GM23338 (cell line): ENCODE measurements around the gene VWC2. TPM values are rescaled to one million over a fixed set of nuclear protein-coding genes. Genes with fewer than 3 reads are reported as not detected.

Experiments
- ATAC-seq: fragments of 200-7000 bp; cut with Tn5 transposase; 3 replicates; pipeline ENCODE4 v1.9.1; 2020
- DNase-seq: peaks from one replicate; pipeline ENCODE4 v3.0.0-alpha.2; 2015; ENCODE audit warnings: low spot score
- H2AFZ ChIP-seq: fragments of 200-600 bp; sonication (generic); 2 replicates; pipeline ENCODE4 v1.8.0; 2016; ENCODE audit warnings: antibody characterized with exemption, mild to moderate bottlenecking, moderate library complexity
- H3F3A ChIP-seq: fragments of 200-600 bp; sonication (generic); replicated peaks from 2 replicates; pipeline ENCODE4 v1.8.0; 2017; ENCODE audit warnings: antibody characterized with exemption, mixed run types, low read depth
- H3K27ac ChIP-seq: fragments of 200-600 bp; sonication (generic); 2 replicates; pipeline ENCODE4 v1.6.1; 2016; ENCODE audit warnings: low read depth
- H3K27me3 ChIP-seq: fragments of 200-600 bp; sonication (generic); 2 replicates; pipeline ENCODE4 v1.8.0; 2016; ENCODE audit warnings: mild to moderate bottlenecking, mixed run types, moderate library complexity; ENCODE audit not compliant: insufficient read depth
- H3K36me3 ChIP-seq: fragments of 200-600 bp; sonication (generic); 2 replicates; pipeline ENCODE4 v1.8.0; 2016; ENCODE audit warnings: mild to moderate bottlenecking; ENCODE audit not compliant: insufficient read depth
- H3K4me1 ChIP-seq: fragments of 200-600 bp; sonication (generic); 2 replicates; pipeline ENCODE4 v1.8.0; 2016; ENCODE audit warnings: mild to moderate bottlenecking, moderate library complexity; ENCODE audit not compliant: insufficient read depth
- H3K4me2 ChIP-seq: fragments of 200-600 bp; sonication (generic); 2 replicates; pipeline ENCODE4 v1.7.1; 2017; ENCODE audit warnings: mixed run types
- H3K4me3 ChIP-seq: fragments of 200-600 bp; sonication (generic); 2 replicates; pipeline ENCODE4 v1.6.1; 2016; ENCODE audit warnings: mixed run types
- H3K79me2 ChIP-seq: fragments of 200-600 bp; sonication (generic); replicated peaks from 2 replicates; pipeline ENCODE4 v1.8.0; 2017; ENCODE audit warnings: mild to moderate bottlenecking; ENCODE audit not compliant: insufficient read depth
- H3K9me2 ChIP-seq: fragments of 200-600 bp; sonication (generic); 2 replicates; pipeline ENCODE4 v1.8.0; 2017; ENCODE audit not compliant: insufficient read depth
- H4K20me1 ChIP-seq: fragments of 200-600 bp; sonication (generic); replicated peaks from 2 replicates; pipeline ENCODE4 v1.8.0; 2017; ENCODE audit warnings: mild to moderate bottlenecking; ENCODE audit not compliant: insufficient read depth
- H3K27ac Mint-ChIP-seq: 2 replicates; pipeline ENCODE4 v1.8.0; 2020; ENCODE audit warnings: inconsistent platforms, mild to moderate bottlenecking, moderate library complexity, mixed read lengths
- H3K27me3 Mint-ChIP-seq: 3 replicates; pipeline ENCODE4 v1.8.0; 2022; ENCODE audit warnings: low read depth, mild to moderate bottlenecking, moderate library complexity, mixed read lengths, inconsistent platforms; ENCODE audit not compliant: insufficient read depth, poor library complexity
- H3K36me3 Mint-ChIP-seq: 3 replicates; pipeline ENCODE4 v1.8.0; 2021; ENCODE audit warnings: low read depth, mild to moderate bottlenecking, inconsistent platforms, moderate library complexity, mixed read lengths
- H3K4me1 Mint-ChIP-seq: 3 replicates; pipeline ENCODE4 v1.8.0; 2020; ENCODE audit warnings: mild to moderate bottlenecking, inconsistent platforms, mixed read lengths
- H3K4me3 Mint-ChIP-seq: 3 replicates; pipeline ENCODE4 v1.8.0; 2021; ENCODE audit warnings: moderate library complexity, mild to moderate bottlenecking, inconsistent platforms, mixed read lengths
- H3K9me3 Mint-ChIP-seq: 3 replicates; pipeline ENCODE4 v1.8.0; 2020; ENCODE audit warnings: moderate library complexity, mild to moderate bottlenecking, inconsistent platforms, mixed read lengths
- EZH2 ChIP-seq: fragments of 200-600 bp; sonication (generic); IDR thresholded peaks from one replicate; pipeline ENCODE4 v1.8.0; 2017; ENCODE audit warnings: antibody characterized with exemption, mild to moderate bottlenecking, low read depth; ENCODE audit not compliant: unreplicated experiment
- POLR2AphosphoS5 ChIP-seq: IDR thresholded peaks from 2 replicates; pipeline ENCODE4 v1.6.1; 2016; ENCODE audit warnings: antibody characterized with exemption, low read depth
- STAT1 ChIP-seq: IDR thresholded peaks from one replicate; pipeline ENCODE4 v1.6.1; 2016; ENCODE audit warnings: antibody characterized with exemption; ENCODE audit not compliant: unreplicated experiment
- ZNF114 ChIP-seq: fragments of 250-450 bp; sonication (Bioruptor Pico); IDR thresholded peaks from 2 replicates; pipeline ENCODE4 v1.5.0; 2020; ENCODE audit warnings: mild to moderate bottlenecking, moderate library complexity
- polyA plus RNA-seq: library from polyadenylated mRNA; unstranded; fragments of >200 nt; fragmentation: Nextera tagmentation; extraction: Ambion mirVana; gene quantifications from 2 replicates; pipeline ENCODE4 v1.2.1, GENCODE V29; 2016
- total RNA-seq: library from RNA; depleted of rRNA; stranded (reverse); fragments of >200 nt; shearing (Covaris generic); gene quantifications from 2 replicates; pipeline ENCODE4 v1.2.3, GENCODE V29; 2014
- TF ChIP-seq, protein P1 (sequence below), 2 experiments: fragments of 200-600 bp in 1 of 2; sonication (generic) in 1 of 2; conservative IDR thresholded peaks; 2 replicates each; pipeline versions ENCODE4 v1.5.1 to v1.6.1; 2016 to 2017; ENCODE audit warnings: antibody characterized with exemption in 2 of 2, low read depth in 2 of 2, mild to moderate bottlenecking in 2 of 2, moderate library complexity in 1 of 2
- TF ChIP-seq, protein P2 (sequence below): fragments of 250-450 bp; sonication (Bioruptor Pico); IDR thresholded peaks from 2 replicates; pipeline ENCODE4 v1.5.0; 2020; ENCODE audit warnings: mild to moderate bottlenecking, moderate library complexity

VWC2 gene
- total and polyA plus RNA-seq, 2 experiments from 2014 or later: 0.15 to 0.45 TPM

DNA sequence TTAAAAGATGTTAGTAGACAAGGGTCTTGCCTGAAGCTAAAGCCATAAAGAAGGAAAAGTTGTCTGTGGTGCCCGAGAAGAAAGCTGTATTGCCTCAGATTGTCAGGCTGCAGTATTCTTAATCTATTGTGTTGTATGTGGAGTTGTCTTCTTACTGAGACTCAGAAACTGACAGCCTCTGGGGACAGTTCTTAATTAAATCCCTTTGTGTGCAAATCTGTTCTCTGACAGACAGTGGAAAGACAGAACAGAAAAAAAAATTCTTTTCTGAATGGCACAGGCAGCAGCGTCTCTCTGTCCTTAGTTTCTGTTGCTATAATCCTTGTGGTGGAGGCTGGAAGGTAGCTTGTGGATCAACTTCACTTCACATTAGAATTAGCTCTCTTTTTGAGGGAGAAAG is 16.8 kb downstream of the VWC2 start:
- 0 out of 2 replicates have a peak overlapping the region, but pooled peaks have one; percentile 30 for H3K4me2 ChIP-seq
- Mint-ChIP-seq H3K4me3 (no peak overlapping the region), H3K36me3 (peaks cover 3% of the 10 kb centered on the region; the same call in 2 of the 3 replicates), H3K4me1 (peaks cover 18% of the 10 kb centered on the region), H3K27ac (no peak overlapping the region), H3K9me3 (no peaks in the 10 kb centered on the region; the same call in 2 of the 3 replicates), H3K27me3 (no peaks in the 10 kb centered on the region)
- H3K36me3 ChIP-seq: no peaks in the 10 kb centered on the region
- no peaks in the 10 kb centered on the region for H3K27me3 ChIP-seq
- no peaks in the 10 kb centered on the region for H3K79me2 ChIP-seq
- no peak for TF ChIP-seq POLR2AphosphoS5
- no peak overlapping the region for H3K4me3 ChIP-seq
- H3F3A ChIP-seq: no peaks in the 10 kb centered on the region
- H3K27ac ChIP-seq: no peak overlapping the region
- no peaks in the 10 kb centered on the region for H4K20me1 ChIP-seq
- 0 out of 2 replicates have a peak, but pooled peaks cover 5% of the 10 kb centered on the region for H3K9me2 ChIP-seq
- peak overlapping the region; percentile 23; the same call in 1 of the 2 replicates for H2AFZ ChIP-seq
- ATAC-seq (no peak), DNase-seq (no peak)
- peaks cover 13% of the 10 kb centered on the region for H3K4me1 ChIP-seq

DNA sequence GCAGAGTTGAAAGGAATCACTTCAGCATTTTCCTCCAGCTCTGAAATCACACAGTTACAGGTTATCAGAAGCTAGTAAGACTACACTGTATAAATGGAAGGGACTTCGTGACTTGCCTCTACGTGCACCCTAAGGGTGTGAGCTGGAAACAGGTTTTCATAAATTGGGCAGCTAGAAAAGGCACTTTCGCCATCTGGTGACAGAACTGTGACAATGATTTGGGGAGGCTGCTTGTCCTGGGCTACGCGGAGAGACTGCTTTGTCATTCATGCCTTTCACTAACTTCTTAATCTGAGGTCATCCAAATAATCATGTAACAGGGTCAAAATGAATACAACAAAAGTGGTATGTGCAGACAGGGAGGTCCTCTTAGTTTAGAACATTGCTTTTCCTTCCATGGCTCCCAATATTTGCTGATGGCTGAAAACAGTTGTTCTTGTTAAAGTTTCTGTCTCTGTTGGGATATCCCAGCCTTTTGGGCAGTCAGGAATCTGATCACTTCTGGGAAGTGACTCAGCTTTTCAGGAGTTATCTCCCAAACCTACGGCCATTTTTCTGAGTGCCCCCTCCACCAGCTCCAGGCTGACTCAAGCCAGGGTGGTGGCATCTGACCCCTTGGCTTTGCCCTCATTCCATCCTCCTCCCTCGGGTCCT is 17.8 kb downstream of the VWC2 start:
- no peak overlapping the region for H3K4me3 Mint-ChIP-seq
- no peaks in the 10 kb centered on the region for H3K36me3 ChIP-seq
- peaks cover 18% of the 10 kb centered on the region for H3K4me1 Mint-ChIP-seq
- 0 out of 2 replicates have a peak overlapping the region, but pooled peaks have one; percentile 7 for H3K4me2 ChIP-seq
- no peaks in the 10 kb centered on the region; the same call in 2 of the 3 replicates for H3K9me3 Mint-ChIP-seq
- peaks cover 13% of the 10 kb centered on the region for H3K4me1 ChIP-seq
- no peaks in the 10 kb centered on the region for H3K79me2 ChIP-seq
- H3K4me3 ChIP-seq: no peak overlapping the region
- peak overlapping the region; percentile 65; the same call in 1 of the 2 replicates for H3K27ac Mint-ChIP-seq
- 0 out of 2 replicates have a peak, but pooled peaks cover 5% of the 10 kb centered on the region for H3K9me2 ChIP-seq
- H3K27me3 ChIP-seq: no peaks in the 10 kb centered on the region
- H3K27ac ChIP-seq: no peak overlapping the region
- no peak for TF ChIP-seq ZNF114 (CRISPR knock-in tag)
- TF ChIP-seq, protein P1, sequence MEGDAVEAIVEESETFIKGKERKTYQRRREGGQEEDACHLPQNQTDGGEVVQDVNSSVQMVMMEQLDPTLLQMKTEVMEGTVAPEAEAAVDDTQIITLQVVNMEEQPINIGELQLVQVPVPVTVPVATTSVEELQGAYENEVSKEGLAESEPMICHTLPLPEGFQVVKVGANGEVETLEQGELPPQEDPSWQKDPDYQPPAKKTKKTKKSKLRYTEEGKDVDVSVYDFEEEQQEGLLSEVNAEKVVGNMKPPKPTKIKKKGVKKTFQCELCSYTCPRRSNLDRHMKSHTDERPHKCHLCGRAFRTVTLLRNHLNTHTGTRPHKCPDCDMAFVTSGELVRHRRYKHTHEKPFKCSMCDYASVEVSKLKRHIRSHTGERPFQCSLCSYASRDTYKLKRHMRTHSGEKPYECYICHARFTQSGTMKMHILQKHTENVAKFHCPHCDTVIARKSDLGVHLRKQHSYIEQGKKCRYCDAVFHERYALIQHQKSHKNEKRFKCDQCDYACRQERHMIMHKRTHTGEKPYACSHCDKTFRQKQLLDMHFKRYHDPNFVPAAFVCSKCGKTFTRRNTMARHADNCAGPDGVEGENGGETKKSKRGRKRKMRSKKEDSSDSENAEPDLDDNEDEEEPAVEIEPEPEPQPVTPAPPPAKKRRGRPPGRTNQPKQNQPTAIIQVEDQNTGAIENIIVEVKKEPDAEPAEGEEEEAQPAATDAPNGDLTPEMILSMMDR (conservative IDR thresholded peaks at IDR 0.05; ENCODE audit: low read depth in 2 of 2): peak; percentile 65 to 84
- TF ChIP-seq EZH2: no peak
- no peaks in the 10 kb centered on the region for H3F3A ChIP-seq
- peak overlapping the region; percentile 70; the same call in 1 of the 2 replicates for H2AFZ ChIP-seq
- peak; percentile 96 for ATAC-seq
- H3K27me3 Mint-ChIP-seq: no peaks in the 10 kb centered on the region
- no peaks in the 10 kb centered on the region for H4K20me1 ChIP-seq
- DNase-seq: peak; percentile 84
- H3K36me3 Mint-ChIP-seq: peaks cover 3% of the 10 kb centered on the region; the same call in 2 of the 3 replicates

DNA sequence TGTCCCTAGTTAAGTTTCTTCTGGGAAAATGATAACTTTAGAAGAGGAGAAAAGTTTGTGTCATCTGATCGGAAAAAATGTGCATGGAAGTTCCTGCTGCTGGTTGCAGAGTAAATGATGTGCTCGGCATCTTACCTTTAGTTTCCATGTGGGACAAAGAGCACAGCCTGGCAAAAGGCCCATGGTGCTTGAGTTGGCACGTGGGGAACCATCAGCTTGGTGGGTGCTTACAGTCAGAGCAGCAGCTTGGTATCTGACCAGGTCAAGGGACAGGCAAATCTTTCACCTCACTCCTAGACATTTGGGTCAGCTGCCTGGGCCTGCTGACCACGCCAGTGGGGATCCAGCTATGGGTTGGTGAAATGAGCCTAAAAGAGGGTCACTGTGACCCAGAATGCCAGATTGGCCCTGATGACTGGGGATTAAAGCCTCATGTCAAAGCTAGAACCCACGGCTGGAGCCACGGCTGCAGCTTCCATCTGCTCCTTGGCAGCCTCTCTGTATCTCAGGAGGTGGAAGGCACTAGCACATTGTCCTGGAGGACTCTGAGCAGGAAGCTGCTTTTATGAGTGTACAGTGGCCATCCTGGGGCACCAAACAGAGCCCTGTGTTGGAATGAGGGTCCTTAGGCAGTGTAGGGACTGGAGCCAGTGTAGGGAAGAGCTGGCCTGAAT is 24.7 kb downstream of the VWC2 start:
- H3K9me2 ChIP-seq: peaks cover 19% of the 10 kb centered on the region; the same call in 1 of the 2 replicates
- no peaks in the 10 kb centered on the region for H3F3A ChIP-seq
- H3K27me3 ChIP-seq: no peaks in the 10 kb centered on the region
- TF ChIP-seq, protein P2, sequence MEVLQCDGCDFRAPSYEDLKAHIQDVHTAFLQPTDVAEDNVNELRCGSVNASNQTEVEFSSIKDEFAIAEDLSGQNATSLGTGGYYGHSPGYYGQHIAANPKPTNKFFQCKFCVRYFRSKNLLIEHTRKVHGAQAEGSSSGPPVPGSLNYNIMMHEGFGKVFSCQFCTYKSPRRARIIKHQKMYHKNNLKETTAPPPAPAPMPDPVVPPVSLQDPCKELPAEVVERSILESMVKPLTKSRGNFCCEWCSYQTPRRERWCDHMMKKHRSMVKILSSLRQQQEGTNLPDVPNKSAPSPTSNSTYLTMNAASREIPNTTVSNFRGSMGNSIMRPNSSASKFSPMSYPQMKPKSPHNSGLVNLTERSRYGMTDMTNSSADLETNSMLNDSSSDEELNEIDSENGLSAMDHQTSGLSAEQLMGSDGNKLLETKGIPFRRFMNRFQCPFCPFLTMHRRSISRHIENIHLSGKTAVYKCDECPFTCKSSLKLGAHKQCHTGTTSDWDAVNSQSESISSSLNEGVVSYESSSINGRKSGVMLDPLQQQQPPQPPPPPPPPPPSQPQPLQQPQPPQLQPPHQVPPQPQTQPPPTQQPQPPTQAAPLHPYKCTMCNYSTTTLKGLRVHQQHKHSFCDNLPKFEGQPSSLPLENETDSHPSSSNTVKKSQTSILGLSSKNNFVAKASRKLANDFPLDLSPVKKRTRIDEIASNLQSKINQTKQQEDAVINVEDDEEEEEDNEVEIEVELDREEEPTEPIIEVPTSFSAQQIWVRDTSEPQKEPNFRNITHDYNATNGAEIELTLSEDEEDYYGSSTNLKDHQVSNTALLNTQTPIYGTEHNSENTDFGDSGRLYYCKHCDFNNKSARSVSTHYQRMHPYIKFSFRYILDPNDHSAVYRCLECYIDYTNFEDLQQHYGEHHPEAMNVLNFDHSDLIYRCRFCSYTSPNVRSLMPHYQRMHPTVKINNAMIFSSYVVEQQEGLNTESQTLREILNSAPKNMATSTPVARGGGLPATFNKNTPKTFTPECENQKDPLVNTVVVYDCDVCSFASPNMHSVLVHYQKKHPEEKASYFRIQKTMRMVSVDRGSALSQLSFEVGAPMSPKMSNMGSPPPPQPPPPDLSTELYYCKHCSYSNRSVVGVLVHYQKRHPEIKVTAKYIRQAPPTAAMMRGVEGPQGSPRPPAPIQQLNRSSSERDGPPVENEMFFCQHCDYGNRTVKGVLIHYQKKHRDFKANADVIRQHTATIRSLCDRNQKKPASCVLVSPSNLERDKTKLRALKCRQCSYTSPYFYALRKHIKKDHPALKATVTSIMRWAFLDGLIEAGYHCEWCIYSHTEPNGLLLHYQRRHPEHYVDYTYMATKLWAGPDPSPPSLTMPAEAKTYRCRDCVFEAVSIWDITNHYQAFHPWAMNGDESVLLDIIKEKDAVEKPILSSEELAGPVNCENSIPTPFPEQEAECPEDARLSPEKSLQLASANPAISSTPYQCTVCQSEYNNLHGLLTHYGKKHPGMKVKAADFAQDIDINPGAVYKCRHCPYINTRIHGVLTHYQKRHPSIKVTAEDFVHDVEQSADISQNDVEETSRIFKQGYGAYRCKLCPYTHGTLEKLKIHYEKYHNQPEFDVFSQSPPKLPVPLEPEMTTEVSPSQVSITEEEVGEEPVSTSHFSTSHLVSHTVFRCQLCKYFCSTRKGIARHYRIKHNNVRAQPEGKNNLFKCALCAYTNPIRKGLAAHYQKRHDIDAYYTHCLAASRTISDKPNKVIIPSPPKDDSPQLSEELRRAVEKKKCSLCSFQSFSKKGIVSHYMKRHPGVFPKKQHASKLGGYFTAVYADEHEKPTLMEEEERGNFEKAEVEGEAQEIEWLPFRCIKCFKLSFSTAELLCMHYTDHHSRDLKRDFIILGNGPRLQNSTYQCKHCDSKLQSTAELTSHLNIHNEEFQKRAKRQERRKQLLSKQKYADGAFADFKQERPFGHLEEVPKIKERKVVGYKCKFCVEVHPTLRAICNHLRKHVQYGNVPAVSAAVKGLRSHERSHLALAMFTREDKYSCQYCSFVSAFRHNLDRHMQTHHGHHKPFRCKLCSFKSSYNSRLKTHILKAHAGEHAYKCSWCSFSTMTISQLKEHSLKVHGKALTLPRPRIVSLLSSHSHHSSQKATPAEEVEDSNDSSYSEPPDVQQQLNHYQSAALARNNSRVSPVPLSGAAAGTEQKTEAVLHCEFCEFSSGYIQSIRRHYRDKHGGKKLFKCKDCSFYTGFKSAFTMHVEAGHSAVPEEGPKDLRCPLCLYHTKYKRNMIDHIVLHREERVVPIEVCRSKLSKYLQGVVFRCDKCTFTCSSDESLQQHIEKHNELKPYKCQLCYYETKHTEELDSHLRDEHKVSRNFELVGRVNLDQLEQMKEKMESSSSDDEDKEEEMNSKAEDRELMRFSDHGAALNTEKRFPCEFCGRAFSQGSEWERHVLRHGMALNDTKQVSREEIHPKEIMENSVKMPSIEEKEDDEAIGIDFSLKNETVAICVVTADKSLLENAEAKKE: no peak
- TF ChIP-seq STAT1 (no peak), POLR2AphosphoS5 (no peak)

More for the DNA sequence above, 24.7 kb downstream of the VWC2 start:
- Mint-ChIP-seq H3K4me3 (no peak overlapping the region), H3K4me1 (peaks cover 3% of the 10 kb centered on the region; the same call in 1 of the 3 replicates), H3K27me3 (peaks cover 2% of the 10 kb centered on the region), H3K36me3 (peaks cover 2% of the 10 kb centered on the region; the same call in 1 of the 3 replicates), H3K9me3 (no peaks in the 10 kb centered on the region; the same call in 2 of the 3 replicates), H3K27ac (no peak overlapping the region)
- ATAC-seq (no peak), DNase-seq (no peak)
- H3K27ac ChIP-seq: no peak overlapping the region
- H3K4me2 ChIP-seq: no peak overlapping the region
- no peak overlapping the region for H3K4me3 ChIP-seq
- H3K4me1 ChIP-seq: no peaks in the 10 kb centered on the region
- no peak overlapping the region for H2AFZ ChIP-seq
- no peaks in the 10 kb centered on the region for H3K36me3 ChIP-seq
- no peaks in the 10 kb centered on the region for H4K20me1 ChIP-seq
- no peaks in the 10 kb centered on the region for H3K79me2 ChIP-seq
